WTC11 (cell line): Measurements from ENCODE around the gene NRP2. TPM values are rescaled to one million over a fixed set of nuclear protein-coding genes. Genes with fewer than 3 reads are reported as not detected.

Experiments
- ATAC-seq: fragments of 200-7000 bp; cut with Tn5 transposase; 2 replicates; pipeline ENCODE4 v1.10.0; 2021; ENCODE audit warnings: mild to moderate bottlenecking, moderate library complexity
- CTCF ChIA-PET: fragments of 300-600 bp; sonication (Branson Sonifier 250); formaldehyde crosslinking; loops from one replicate; lab custom pipeline; 2021; ENCODE audit warnings: antibody characterized with exemption; lab: Charles Lee
- POLR2A ChIA-PET: fragments of 350-600 bp; sonication (Branson Sonifier 250); formaldehyde crosslinking; loops from one replicate; lab custom pipeline; 2021; ENCODE audit warnings: antibody characterized with exemption; lab: Charles Lee
- DNase-seq: peaks from one replicate; pipeline ENCODE4 v3.0.0; 2021; ENCODE audit warnings: low spot score
- H3K27ac Mint-ChIP-seq: 2 replicates; pipeline ENCODE4 v1.8.0; 2021; ENCODE audit warnings: mixed read lengths
- H3K27me3 Mint-ChIP-seq: 2 replicates; pipeline ENCODE4 v1.8.0; 2021; ENCODE audit warnings: low read depth, mild to moderate bottlenecking, moderate library complexity, mixed read lengths
- H3K36me3 Mint-ChIP-seq: 2 replicates; pipeline ENCODE4 v1.8.0; 2021; ENCODE audit warnings: mixed read lengths
- H3K4me1 Mint-ChIP-seq: 2 replicates; pipeline ENCODE4 v1.8.0; 2022; ENCODE audit warnings: mixed read lengths
- H3K4me3 Mint-ChIP-seq: 2 replicates; pipeline ENCODE4 v1.8.0; 2021; ENCODE audit warnings: mild to moderate bottlenecking, moderate library complexity, mixed read lengths
- H3K9me3 Mint-ChIP-seq: 2 replicates; pipeline ENCODE4 v1.8.0; 2021; ENCODE audit warnings: mixed read lengths
- ELF4 ChIP-seq: sonication (generic); formaldehyde crosslinking; IDR thresholded peaks from 2 replicates; pipeline ENCODE4 v1.8.1; 2022; ENCODE audit warnings: low read depth, mild to moderate bottlenecking, moderate library complexity, missing genetic modification reagents
- ETV6 ChIP-seq: sonication (generic); formaldehyde crosslinking; IDR thresholded peaks from 2 replicates; pipeline ENCODE4 v1.8.1; 2022; ENCODE audit warnings: mild to moderate bottlenecking, missing genetic modification reagents
- GTF2I ChIP-seq: fragments of 250-450 bp; sonication (Bioruptor Pico); conservative IDR thresholded peaks from 2 replicates; pipeline ENCODE4 v1.4.0; 2021; ENCODE audit warnings: mild to moderate bottlenecking
- JUN ChIP-seq: sonication (generic); formaldehyde crosslinking; IDR thresholded peaks from 2 replicates; pipeline ENCODE4 v1.8.0; 2023; ENCODE audit warnings: mild to moderate bottlenecking, missing genetic modification reagents
- NFYB ChIP-seq: sonication (generic); formaldehyde crosslinking; conservative IDR thresholded peaks from 2 replicates; pipeline ENCODE4 v1.8.0; 2022; ENCODE audit warnings: low read depth, missing genetic modification reagents
- RELA ChIP-seq: sonication (generic); formaldehyde crosslinking; IDR thresholded peaks from 2 replicates; pipeline ENCODE4 v1.8.1; 2022; ENCODE audit warnings: missing genetic modification reagents, mild to moderate bottlenecking, borderline replicate concordance
- SOX15 ChIP-seq: fragments of 250-450 bp; sonication (Bioruptor Pico); IDR thresholded peaks from 2 replicates; pipeline ENCODE4 v1.9.0; 2021; ENCODE audit warnings: mild to moderate bottlenecking
- TEAD1 ChIP-seq: sonication (generic); formaldehyde crosslinking; IDR thresholded peaks from 2 replicates; pipeline ENCODE4 v1.8.0; 2022; ENCODE audit warnings: mild to moderate bottlenecking, missing genetic modification reagents
- ZBTB21 ChIP-seq: sonication (generic); formaldehyde crosslinking; IDR thresholded peaks from 2 replicates; pipeline ENCODE4 v1.8.1; 2023; ENCODE audit warnings: mild to moderate bottlenecking, missing genetic modification reagents, borderline replicate concordance
- ZNF121 ChIP-seq: sonication (generic); formaldehyde crosslinking; IDR thresholded peaks from 2 replicates; pipeline ENCODE4 v1.8.0; 2023; ENCODE audit warnings: missing genetic modification reagents
- ZNF232 ChIP-seq: sonication (generic); formaldehyde crosslinking; IDR thresholded peaks from 2 replicates; pipeline ENCODE4 v1.8.0; 2022; ENCODE audit warnings: mild to moderate bottlenecking, missing genetic modification reagents
- ZNF396 ChIP-seq: fragments of 250-450 bp; sonication (Bioruptor Pico); IDR thresholded peaks from 2 replicates; pipeline ENCODE4 v1.8.0; 2021; ENCODE audit warnings: mild to moderate bottlenecking, moderate library complexity, borderline replicate concordance
- ZNF416 ChIP-seq: fragments of 250-450 bp; sonication (Bioruptor Pico); IDR thresholded peaks from 2 replicates; pipeline ENCODE4 v1.9.0; 2021; ENCODE audit warnings: mild to moderate bottlenecking, inconsistent platforms
- total RNA-seq: library from RNA; stranded (reverse); gene quantifications from 3 replicates; pipeline ENCODE4 v1.2.3, GENCODE V29; 2021
- TF ChIP-seq, protein P1 (sequence below): sonication (generic); formaldehyde crosslinking; IDR thresholded peaks from 2 replicates; pipeline ENCODE4 v1.8.0; 2023; ENCODE audit warnings: missing genetic modification reagents
- TF ChIP-seq, protein P2 (sequence below): sonication (generic); formaldehyde crosslinking; IDR thresholded peaks from 2 replicates; pipeline ENCODE4 v1.8.1; 2023; ENCODE audit warnings: mild to moderate bottlenecking, missing genetic modification reagents, moderate library complexity
- TF ChIP-seq, protein P3 (sequence below): sonication (generic); formaldehyde crosslinking; IDR thresholded peaks from 2 replicates; pipeline ENCODE4 v1.8.0; 2022; ENCODE audit warnings: missing genetic modification reagents
- TF ChIP-seq, protein P4 (sequence below): sonication (generic); formaldehyde crosslinking; IDR thresholded peaks from 2 replicates; pipeline ENCODE4 v1.8.0; 2022; ENCODE audit warnings: mild to moderate bottlenecking, missing genetic modification reagents

Gene NRP2
- total RNA-seq, 1 experiment from 2014 or later, result 41.0 TPM

DNA sequence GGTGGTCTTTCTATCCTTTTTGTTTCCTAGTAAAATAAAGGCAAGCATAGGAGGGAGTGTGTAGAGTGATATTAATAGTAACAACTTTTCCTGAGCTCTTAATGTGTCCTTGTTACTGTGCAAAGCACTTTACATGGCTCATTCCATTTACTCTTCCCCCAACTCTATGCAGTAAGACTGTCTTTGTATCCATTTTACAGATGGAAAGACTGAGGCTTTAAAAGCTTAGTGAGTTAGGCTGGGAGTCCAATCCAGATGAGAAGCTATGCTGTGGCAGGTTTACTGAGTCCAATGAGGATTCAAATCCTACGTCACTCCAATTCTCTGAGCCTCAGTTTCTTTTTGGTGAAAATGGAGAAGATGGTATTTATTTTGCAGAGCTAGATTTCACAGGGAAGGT lies 77.4 kb downstream of the NRP2 start (continued):
- TF ChIP-seq RELA (CRISPR knock-in tag), result no peak
- TF ChIP-seq ETV6 (CRISPR knock-in tag), result no peak

DNA sequence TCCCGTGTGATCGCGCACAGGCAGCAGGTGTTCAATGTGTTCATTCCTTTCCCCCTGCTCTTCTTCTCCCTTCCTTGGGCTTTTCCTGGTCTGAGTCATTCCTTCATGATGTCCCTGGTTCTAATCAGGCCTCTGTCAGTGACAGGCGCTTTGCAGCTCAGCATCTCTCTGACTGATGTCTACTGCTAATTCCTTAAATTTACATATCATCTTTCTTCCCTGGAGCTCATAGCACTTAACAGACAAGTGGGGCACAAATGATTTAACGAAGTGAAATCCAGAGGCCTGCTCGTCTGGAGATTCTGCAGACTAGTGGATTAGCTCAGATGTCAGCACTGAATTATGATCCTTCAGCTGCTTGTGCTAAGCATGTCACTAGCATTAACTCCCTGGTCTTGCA lies 77.9 kb downstream of the NRP2 start:
- Mint-ChIP-seq H3K4me3 (no peak overlapping the region), H3K36me3 (no peaks in the 10 kb centered on the region; the same call in 1 of the 2 replicates), H3K9me3 (no peaks in the 10 kb centered on the region), H3K27ac (no peak overlapping the region), H3K4me1 (peaks cover 30% of the 10 kb centered on the region), H3K27me3 (no peaks in the 10 kb centered on the region; the same call in 1 of the 2 replicates)
- DNase-seq (no peak), ATAC-seq (no peak)
- ChIA-PET POLR2A (interaction anchor here (0.5 kb wide), 1 partner anchor 21 kb away, joined by 3 read pairs; no protein-coding TSS in a partner anchor), CTCF (interaction anchor here (1.5 kb wide), 1 partner anchor 39 kb away, joined by 3 read pairs; no protein-coding TSS in a partner anchor)
- TF ChIP-seq, protein P1, sequence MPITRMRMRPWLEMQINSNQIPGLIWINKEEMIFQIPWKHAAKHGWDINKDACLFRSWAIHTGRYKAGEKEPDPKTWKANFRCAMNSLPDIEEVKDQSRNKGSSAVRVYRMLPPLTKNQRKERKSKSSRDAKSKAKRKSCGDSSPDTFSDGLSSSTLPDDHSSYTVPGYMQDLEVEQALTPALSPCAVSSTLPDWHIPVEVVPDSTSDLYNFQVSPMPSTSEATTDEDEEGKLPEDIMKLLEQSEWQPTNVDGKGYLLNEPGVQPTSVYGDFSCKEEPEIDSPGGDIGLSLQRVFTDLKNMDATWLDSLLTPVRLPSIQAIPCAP (CRISPR knock-in tag), result no peak
- TF ChIP-seq ELF4 (CRISPR knock-in tag) (no peak), ZBTB21 (CRISPR knock-in tag) (no peak), GTF2I (CRISPR knock-in tag) (no peak), NFYB (CRISPR knock-in tag) (no peak), TEAD1 (no peak)
- TF ChIP-seq, protein P2, sequence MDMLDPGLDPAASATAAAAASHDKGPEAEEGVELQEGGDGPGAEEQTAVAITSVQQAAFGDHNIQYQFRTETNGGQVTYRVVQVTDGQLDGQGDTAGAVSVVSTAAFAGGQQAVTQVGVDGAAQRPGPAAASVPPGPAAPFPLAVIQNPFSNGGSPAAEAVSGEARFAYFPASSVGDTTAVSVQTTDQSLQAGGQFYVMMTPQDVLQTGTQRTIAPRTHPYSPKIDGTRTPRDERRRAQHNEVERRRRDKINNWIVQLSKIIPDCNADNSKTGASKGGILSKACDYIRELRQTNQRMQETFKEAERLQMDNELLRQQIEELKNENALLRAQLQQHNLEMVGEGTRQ, result no peak
- TF ChIP-seq, protein P3, sequence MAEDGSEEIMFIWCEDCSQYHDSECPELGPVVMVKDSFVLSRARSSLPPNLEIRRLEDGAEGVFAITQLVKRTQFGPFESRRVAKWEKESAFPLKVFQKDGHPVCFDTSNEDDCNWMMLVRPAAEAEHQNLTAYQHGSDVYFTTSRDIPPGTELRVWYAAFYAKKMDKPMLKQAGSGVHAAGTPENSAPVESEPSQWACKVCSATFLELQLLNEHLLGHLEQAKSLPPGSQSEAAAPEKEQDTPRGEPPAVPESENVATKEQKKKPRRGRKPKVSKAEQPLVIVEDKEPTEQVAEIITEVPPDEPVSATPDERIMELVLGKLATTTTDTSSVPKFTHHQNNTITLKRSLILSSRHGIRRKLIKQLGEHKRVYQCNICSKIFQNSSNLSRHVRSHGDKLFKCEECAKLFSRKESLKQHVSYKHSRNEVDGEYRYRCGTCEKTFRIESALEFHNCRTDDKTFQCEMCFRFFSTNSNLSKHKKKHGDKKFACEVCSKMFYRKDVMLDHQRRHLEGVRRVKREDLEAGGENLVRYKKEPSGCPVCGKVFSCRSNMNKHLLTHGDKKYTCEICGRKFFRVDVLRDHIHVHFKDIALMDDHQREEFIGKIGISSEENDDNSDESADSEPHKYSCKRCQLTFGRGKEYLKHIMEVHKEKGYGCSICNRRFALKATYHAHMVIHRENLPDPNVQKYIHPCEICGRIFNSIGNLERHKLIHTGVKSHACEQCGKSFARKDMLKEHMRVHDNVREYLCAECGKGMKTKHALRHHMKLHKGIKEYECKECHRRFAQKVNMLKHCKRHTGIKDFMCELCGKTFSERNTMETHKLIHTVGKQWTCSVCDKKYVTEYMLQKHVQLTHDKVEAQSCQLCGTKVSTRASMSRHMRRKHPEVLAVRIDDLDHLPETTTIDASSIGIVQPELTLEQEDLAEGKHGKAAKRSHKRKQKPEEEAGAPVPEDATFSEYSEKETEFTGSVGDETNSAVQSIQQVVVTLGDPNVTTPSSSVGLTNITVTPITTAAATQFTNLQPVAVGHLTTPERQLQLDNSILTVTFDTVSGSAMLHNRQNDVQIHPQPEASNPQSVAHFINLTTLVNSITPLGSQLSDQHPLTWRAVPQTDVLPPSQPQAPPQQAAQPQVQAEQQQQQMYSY (CRISPR knock-in tag), result no peak

DNA sequence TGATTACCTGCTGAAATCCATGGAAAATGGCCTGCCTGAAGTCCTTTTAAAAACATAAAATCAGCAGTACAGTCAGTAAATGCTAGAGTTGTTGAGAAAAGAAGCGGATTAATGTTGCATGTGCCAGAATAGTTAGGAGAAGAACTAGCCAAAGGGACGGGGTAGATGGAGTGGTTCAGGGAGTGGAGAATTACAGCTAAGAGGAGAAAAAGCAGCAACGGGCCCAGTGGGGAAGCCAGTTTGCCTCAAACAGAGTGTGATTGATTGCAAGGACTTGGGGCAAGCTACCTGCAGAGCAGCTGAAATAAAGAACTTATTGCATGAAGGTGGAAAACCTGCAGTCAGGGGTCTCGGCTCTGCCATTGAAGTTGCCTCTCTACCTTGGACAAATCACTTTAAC lies 79.1 kb downstream of the NRP2 start:
- no peak for TF ChIP-seq ZNF232 (CRISPR knock-in tag)
- no peak for TF ChIP-seq JUN (CRISPR knock-in tag)
- Mint-ChIP-seq H3K4me1 (peaks cover 33% of the 10 kb centered on the region), H3K36me3 (no peaks in the 10 kb centered on the region; the same call in 1 of the 2 replicates), H3K9me3 (no peaks in the 10 kb centered on the region), H3K4me3 (no peak overlapping the region), H3K27me3 (no peaks in the 10 kb centered on the region; the same call in 1 of the 2 replicates), H3K27ac (no peak overlapping the region)
- CTCF ChIA-PET, result interaction anchor here (1.2 to 1.5 kb wide), 3 partner anchors 40 to 165 kb away, joined by 4 to 5 read pairs (median 5); no protein-coding TSS in a partner anchor
- DNase-seq (no peak), ATAC-seq (no peak)
- POLR2A ChIA-PET, result no interaction called here

DNA sequence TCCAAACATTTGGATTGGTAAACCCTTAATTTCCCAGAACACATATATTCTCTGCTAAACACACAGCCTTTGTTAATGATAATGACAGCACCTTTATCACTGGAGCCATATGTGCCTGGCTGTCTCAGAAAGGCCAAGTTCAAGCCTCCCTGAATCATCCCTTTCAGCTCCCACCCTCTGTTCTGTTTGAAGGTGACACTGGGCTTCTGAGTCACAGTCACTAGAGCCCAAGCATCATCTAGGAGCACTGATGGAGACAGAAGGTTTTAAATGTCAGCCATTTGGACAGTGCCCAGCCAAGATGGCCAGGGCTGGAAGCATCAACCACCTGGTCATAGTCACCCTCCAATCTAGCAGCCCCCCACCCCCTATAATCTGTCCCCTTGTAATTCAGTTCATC lies 80.6 kb downstream of the NRP2 start:
- ATAC-seq, result no peak
- TF ChIP-seq TEAD1, result no peak
- no peak for TF ChIP-seq ZNF121 (CRISPR knock-in tag)
- no peak for TF ChIP-seq SOX15 (CRISPR knock-in tag)
- no peak for TF ChIP-seq ZNF396
- no peak for TF ChIP-seq ZNF232 (CRISPR knock-in tag)
- no peak for TF ChIP-seq ZNF416
- TF ChIP-seq, protein P4, sequence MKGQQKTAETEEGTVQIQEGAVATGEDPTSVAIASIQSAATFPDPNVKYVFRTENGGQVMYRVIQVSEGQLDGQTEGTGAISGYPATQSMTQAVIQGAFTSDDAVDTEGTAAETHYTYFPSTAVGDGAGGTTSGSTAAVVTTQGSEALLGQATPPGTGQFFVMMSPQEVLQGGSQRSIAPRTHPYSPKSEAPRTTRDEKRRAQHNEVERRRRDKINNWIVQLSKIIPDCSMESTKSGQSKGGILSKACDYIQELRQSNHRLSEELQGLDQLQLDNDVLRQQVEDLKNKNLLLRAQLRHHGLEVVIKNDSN (CRISPR knock-in tag), result no peak
- Mint-ChIP-seq H3K4me1 (peaks cover 31% of the 10 kb centered on the region), H3K27ac (no peak overlapping the region), H3K27me3 (no peaks in the 10 kb centered on the region; the same call in 1 of the 2 replicates), H3K9me3 (no peaks in the 10 kb centered on the region), H3K4me3 (no peak overlapping the region), H3K36me3 (no peaks in the 10 kb centered on the region; the same call in none of the 2 replicates)
- POLR2A ChIA-PET, result no interaction called here
- CTCF ChIA-PET, result interaction anchor here (1.4 to 2.0 kb wide), 2 partner anchors 12 to 163 kb away, joined by 5 to 8 read pairs; no protein-coding TSS in a partner anchor
- DNase-seq, result no peak
